ENCODE data around the gene WSB1. TPM values are rescaled to one million over a fixed set of nuclear protein-coding genes. Genes with fewer than 3 reads are reported as not detected.

The WSB1 gene
- total and polyA plus RNA-seq, 10 of the 15 experiments (the other 5 are each of a cell fraction or from before 2014, with no cell fraction given): 26.6 to 458 (median 101) TPM

- Histone ChIP-seq H3K27ac (ENCODE audit: control insufficient read depth, insufficient read depth) (no peak overlapping the region), H3K4me3 (no peak overlapping the region), H3K4me1 (ENCODE audit: control insufficient read depth, insufficient read depth, low read length) (peaks cover 6% of the 10 kb centered on the region), H2AFZ (ENCODE audit: control insufficient read depth, low read depth, low read length) (no peak overlapping the region), H3K9ac (ENCODE audit: control insufficient read depth, insufficient read depth, low read length) (no peak overlapping the region), H3K9me3 (replicated peaks; ENCODE audit: control insufficient read depth, insufficient read depth, low read length) (no peaks in the 10 kb centered on the region), H3K79me2 (ENCODE audit: control insufficient read depth, insufficient read depth, low read length) (no peaks in the 10 kb centered on the region), H3K36me3 (ENCODE audit: control insufficient read depth in 2 of 2, insufficient read depth in 2 of 2, low read length in 1 of 2) (no peaks in the 10 kb centered on the region), H3K4me2 (ENCODE audit: control insufficient read depth, insufficient read depth) (no peak overlapping the region), H4K20me1 (ENCODE audit: control insufficient read depth, insufficient read depth) (no peaks in the 10 kb centered on the region), H3K27me3 (replicated peaks in 1 of 2; ENCODE audit: control insufficient read depth in 2 of 2, insufficient read depth in 2 of 2, low read length in 1 of 2) (no peaks in the 10 kb centered on the region)
- no peak for FAIRE-seq
- BruUV-seq (replicated peaks): no TSS peak
- ChIA-PET POLR2A (no interaction called here), RAD21 (ENCODE audit: unreplicated experiment) (no interaction called here), SMC1A (ENCODE audit: uncharacterized antibody, unreplicated experiment) (interaction anchor here (1.0 kb wide), 1 partner anchor 243 kb away, joined by 4 read pairs; no protein-coding TSS in a partner anchor), CTCF (no interaction called here)
- 61% methylated on average over 5 of the region's 5 CpGs for whole genome bisulfite sequencing (ENCODE audit: insufficient coverage, insufficient replicate concordance, low lambda C conversion rate, missing lambda C conversion rate)
- DNase-seq (ENCODE audit: low read depth, low spot score): no peak
- in situ Hi-C loops (cut with MboI) (loop anchor here (10.0 kb wide), 1 partner anchor 278 kb away; the partner anchor contains the start of gene LGALS9), intact Hi-C loops (cut with micrococcal nuclease; ENCODE audit: unreplicated experiment) (loop anchor here (10.0 kb wide), 1 partner anchor 188 kb away; no protein-coding TSS in a partner anchor)
- no peak for TF ChIP-seq RB1 (IDR thresholded peaks at IDR 0.05; ENCODE audit: borderline replicate concordance)
- TF ChIP-seq IRF3 (IDR thresholded peaks at IDR 0.05): no peak
- TF ChIP-seq SMAD1 (IDR thresholded peaks at IDR 0.05; ENCODE audit: low read depth, partially characterized antibody): no peak
- TF ChIP-seq TARDBP (IDR thresholded peaks at IDR 0.05; ENCODE audit: borderline replicate concordance): no peak
- no peak for TF ChIP-seq ZBTB40 (IDR thresholded peaks at IDR 0.05; ENCODE audit: borderline replicate concordance)
- no peak for TF ChIP-seq HDAC6 (IDR thresholded peaks at IDR 0.05; ENCODE audit: unreplicated experiment)
- ATAC-seq: no peak
These were observed 63.3 kb downstream of the WSB1 start for GRCh38 chr17:27357236-27357635.

Measured in GM12878 (cell line).